Measurements from ENCODE around the gene ATP9A. TPM values are rescaled to one million over a fixed set of nuclear protein-coding genes. Genes with fewer than 3 reads are reported as not detected.

The ATP9A gene
- total and polyA plus RNA-seq, 2 of the 8 experiments (the other 6 are each of a cell fraction or from before 2014, with no cell fraction given), result 5.0 to 6.4 TPM

DNA sequence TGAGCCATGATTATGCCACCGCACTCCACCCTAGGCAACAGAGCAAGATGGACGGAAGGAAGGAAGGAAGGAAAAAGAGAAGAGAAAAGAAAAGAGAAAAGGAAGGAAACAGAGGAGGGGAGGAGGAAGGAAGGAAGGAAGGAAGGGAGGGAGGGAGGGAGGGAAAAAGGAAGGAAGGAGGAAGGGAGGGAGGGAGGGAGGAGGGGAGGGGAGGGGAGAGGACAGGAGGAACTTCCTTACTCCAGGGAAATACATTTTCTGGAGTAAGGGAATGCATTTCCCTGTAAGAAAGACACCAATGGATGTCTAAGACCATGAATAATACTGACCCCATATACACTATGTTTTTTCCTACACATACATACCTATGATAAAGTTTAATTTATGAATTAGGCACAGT lies 132.5 kb downstream of the ATP9A start (continued):
- no peak for TF ChIP-seq CHD7 (IDR thresholded peaks at IDR 0.05; ENCODE audit: insufficient replicate concordance, low read length)
- no peak for TF ChIP-seq NRF1 (IDR thresholded peaks at IDR 0.05; ENCODE audit: low read depth, low read length)
- no peak for TF ChIP-seq TCF12 (IDR thresholded peaks at IDR 0.05; ENCODE audit: low read depth, low read length)
- no peak for TF ChIP-seq KDM4A (IDR thresholded peaks at IDR 0.05; ENCODE audit: low read depth, low read length, severe bottlenecking)
- TF ChIP-seq BRCA1 (IDR thresholded peaks at IDR 0.05; ENCODE audit: low read depth, low read length), result no peak
- no peak for TF ChIP-seq EGR1 (IDR thresholded peaks at IDR 0.05; ENCODE audit: borderline replicate concordance, low read depth, low read length)
- no peak for TF ChIP-seq SIX5 (IDR thresholded peaks at IDR 0.05; ENCODE audit: low read depth, low read length)

Measured in H1 (cell line).